GM12878 (cell line): ENCODE measurements around the gene ZER1. TPM values are rescaled to one million over a fixed set of nuclear protein-coding genes. Genes with fewer than 3 reads are reported as not detected.

Source experiments
- ATAC-seq: fragments of 200-7000 bp; cut with Tn5 transposase; 3 replicates; pipeline ENCODE4 v1.9.1; 2020; ENCODE audit warnings: mild to moderate bottlenecking, moderate library complexity
- BruUV-seq: library from RNA; stranded (reverse); fragments of 400-500 nt; replicated peaks from 2 replicates; lab custom pipeline; 2021; lab: Mats Ljungman, UMichigan
- CTCF ChIA-PET: fragments of 300-600 bp; sonication (Branson Sonifier 250); formaldehyde crosslinking; extraction: SDS; loops from one replicate; lab custom pipeline; 2021; ENCODE audit warnings: inconsistent platforms; lab: Yijun Ruan, JAX
- POLR2A ChIA-PET: fragments of 350-600 bp; formaldehyde crosslinking; extraction: SDS; loops from one replicate; lab custom pipeline; 2021; ENCODE audit warnings: inconsistent platforms; lab: Charles Lee
- RAD21 ChIA-PET: fragments of 300-600 bp; sonication (Branson Sonifier 250); formaldehyde crosslinking; loops from one replicate; lab custom pipeline; 2023; ENCODE audit warnings: antibody characterized with exemption; ENCODE audit not compliant: unreplicated experiment; lab: Charles Lee
- SMC1A ChIA-PET: fragments of 300-600 bp; sonication (Branson Sonifier 250); formaldehyde crosslinking; loops from one replicate; lab custom pipeline; 2023; ENCODE audit not compliant: unreplicated experiment, uncharacterized antibody; lab: Charles Lee
- DNase-seq: peaks from one replicate; pipeline ENCODE4 v3.0.0-alpha.2; 2011; ENCODE audit warnings: low read depth, low spot score
- FAIRE-seq: peaks from 3 replicates; lab custom pipeline; 2011; peaks lifted over from hg19 to GRCh38; lab: Jason Lieb, UNC
- H2AFZ ChIP-seq: 2 replicates; pipeline ENCODE4 v1.6.0; 2011; ENCODE audit warnings: low read depth, low read length, control low read depth; ENCODE audit not compliant: control insufficient read depth
- H3K27ac ChIP-seq: 2 replicates; pipeline ENCODE4 v1.5.1; 2011; ENCODE audit warnings: control low read depth; ENCODE audit not compliant: control insufficient read depth, insufficient read depth
- H3K27me3 ChIP-seq, 2 experiments: replicated peaks in 1 of 2; 2 replicates each; pipeline versions ENCODE4 v1.6.0 to v1.6.1; 2011; ENCODE audit warnings: low read length in 1 of 2; ENCODE audit not compliant: control insufficient read depth in 2 of 2, insufficient read depth in 2 of 2
- H3K36me3 ChIP-seq, 2 experiments: 2 replicates each; pipeline ENCODE4 v1.5.1; 2011; ENCODE audit warnings: low read length in 1 of 2; ENCODE audit not compliant: control insufficient read depth in 2 of 2, insufficient read depth in 2 of 2
- H3K4me1 ChIP-seq: 2 replicates; pipeline ENCODE4 v1.6.1; 2011; ENCODE audit warnings: mild to moderate bottlenecking, low read length, moderate library complexity, mixed read lengths; ENCODE audit not compliant: control insufficient read depth, insufficient read depth
- H3K4me2 ChIP-seq: 2 replicates; pipeline ENCODE4 v1.6.0; 2011; ENCODE audit warnings: control low read depth; ENCODE audit not compliant: control insufficient read depth, insufficient read depth
- H3K4me3 ChIP-seq: fragments of 200-600 bp; sonication (generic); 2 replicates; pipeline ENCODE4 v1.5.1; 2016
- H3K79me2 ChIP-seq: 2 replicates; pipeline ENCODE4 v1.6.0; 2011; ENCODE audit warnings: low read length; ENCODE audit not compliant: control insufficient read depth, insufficient read depth
- H3K9ac ChIP-seq: 2 replicates; pipeline ENCODE4 v1.8.0; 2011; ENCODE audit warnings: low read length, control low read depth, mixed read lengths; ENCODE audit not compliant: control insufficient read depth, insufficient read depth
- H3K9me3 ChIP-seq: replicated peaks from 3 replicates; pipeline ENCODE4 v1.5.1; 2011; ENCODE audit warnings: mild to moderate bottlenecking, low read length; ENCODE audit not compliant: control insufficient read depth, insufficient read depth
- H4K20me1 ChIP-seq: 2 replicates; pipeline ENCODE4 v1.6.0; 2011; ENCODE audit not compliant: control insufficient read depth, insufficient read depth
- ATF2 ChIP-seq: IDR thresholded peaks from 2 replicates; pipeline ENCODE4 v1.6.1; 2012; ENCODE audit warnings: low read length, inconsistent platforms
- ATF3 ChIP-seq: IDR thresholded peaks from 2 replicates; pipeline ENCODE4 v1.6.1; 2011; ENCODE audit warnings: low read depth, mild to moderate bottlenecking, low read length, moderate library complexity, borderline replicate concordance; ENCODE audit errors: extremely low read depth
- RBBP5 ChIP-seq: fragments of 200-600 bp; sonication (generic); conservative IDR thresholded peaks from 2 replicates; pipeline ENCODE4 v1.6.1; 2016
- RELB ChIP-seq: fragments of 450-650 bp; IDR thresholded peaks from 2 replicates; pipeline ENCODE4 v1.6.1; 2017; ENCODE audit warnings: low read depth, mild to moderate bottlenecking, moderate library complexity
- SP1 ChIP-seq: IDR thresholded peaks from one replicate; pipeline ENCODE4 v1.6.1; 2011; ENCODE audit warnings: low read depth, low read length
- SUZ12 ChIP-seq: fragments of 200-600 bp; sonication (generic); IDR thresholded peaks from one replicate; pipeline ENCODE4 v1.6.1; 2018; ENCODE audit warnings: antibody characterized with exemption, mild to moderate bottlenecking; ENCODE audit not compliant: unreplicated experiment
- TAF1 ChIP-seq: IDR thresholded peaks from 2 replicates; pipeline ENCODE4 v1.6.1; 2011; ENCODE audit warnings: mild to moderate bottlenecking, low read depth, low read length, borderline replicate concordance
- ZBTB4 ChIP-seq: fragments of 450-650 bp; formaldehyde crosslinking; IDR thresholded peaks from 2 replicates; pipeline ENCODE4 v1.4.0; 2022; ENCODE audit warnings: mild to moderate bottlenecking, moderate library complexity
- ZNF592 ChIP-seq: fragments of 450-650 bp; IDR thresholded peaks from 2 replicates; pipeline ENCODE4 v1.6.1; 2017; ENCODE audit warnings: mild to moderate bottlenecking, moderate library complexity
- ZZZ3 ChIP-seq: IDR thresholded peaks from 2 replicates; pipeline ENCODE4 v1.6.1; 2011; ENCODE audit warnings: low read depth; ENCODE audit not compliant: control insufficient read depth, insufficient read length
- WGBS: methylation state at CpG from one replicate; pipeline ENCODE4 v1.1.6; 2016; ENCODE audit warnings: low lambda C conversion rate; ENCODE audit not compliant: insufficient replicate concordance, insufficient coverage; ENCODE audit errors: missing lambda C conversion rate; 5-methylcytosine and 5-hydroxymethylcytosine counted together
- in situ Hi-C: fragments of 300-500 bp; cut with MboI; formaldehyde crosslinking; loops from 9 replicates; pipeline ENCODE4 v1.14.3; 2018; ENCODE audit warnings: mixed read lengths
- intact Hi-C: fragments of 100-400 bp; cut with micrococcal nuclease; formaldehyde crosslinking; loops from one replicate; pipeline ENCODE4 v1.14.2; 2022; ENCODE audit not compliant: unreplicated experiment
- polyA plus RNA-seq, 11 experiments: library from polyadenylated mRNA; depleted of rRNA in 4 of 11; unstranded in 6 of 11; stranded (reverse) in 5 of 11; fragments of >200 nt; fragmentation: Nextera tagmentation in 4 of 11; fragmentation: Illumina TruSeq in 1 of 11; extraction: Ambion mirVana in 4 of 11; extraction: Trizol in 1 of 11; gene quantifications; 1 replicate in 1 of 11; 2 replicates in 10 of 11; pipeline versions ENCODE4 v1.2.1 to v1.2.3, GENCODE V29; 2011 to 2016; ENCODE audit warnings: inconsistent platforms in 2 of 11, missing spikeins in 2 of 11, low read depth in 1 of 11
- total RNA-seq, 4 experiments: library from RNA; depleted of rRNA in 3 of 4; stranded (reverse); fragments of >200 nt in 3 of 4; fragmentation: Illumina TruSeq in 1 of 4; extraction: Trizol in 1 of 4; gene quantifications; 2 replicates each; pipeline versions ENCODE4 v1.2.1 to v1.2.3, GENCODE V29; 2013 to 2021

The ZER1 gene
- total and polyA plus RNA-seq, 10 of the 15 experiments (the other 5 are each of a cell fraction or from before 2014, with no cell fraction given), result 0.32 to 16.9 (median 7.9) TPM

- H2AFZ ChIP-seq, result no peak overlapping the region
- no peaks in the 10 kb centered on the region; the same call in 1 of the 2 replicates for H3K4me1 ChIP-seq
- FAIRE-seq (no peak), ATAC-seq (no peak), DNase-seq (no peak)
- no peak overlapping the region for H3K9ac ChIP-seq
- H3K79me2 ChIP-seq, result no peaks in the 10 kb centered on the region; the same call in 1 of the 2 replicates
- no peak overlapping the region for H3K4me3 ChIP-seq
- ChIA-PET POLR2A (interaction anchor here (0.6 to 1.5 kb wide), 2 partner anchors 33 to 88 kb away, joined by 3 to 4 read pairs; no protein-coding TSS in a partner anchor), CTCF (interaction anchor here (0.7 to 2.6 kb wide), 5 partner anchors 8 to 196 kb away, joined by 3 to 10 read pairs (median 6); partner anchors contain the start of genes ENDOG, PKN3 and ZDHHC12), RAD21 (interaction anchor here (2.7 kb wide), 1 partner anchor 86 kb away, joined by 8 read pairs; the partner anchor contains the start of gene ENDOG), SMC1A (interaction anchor here (0.9 kb wide), 1 partner anchor 38 kb away, joined by 3 read pairs; no protein-coding TSS in a partner anchor)
- no peak for TF ChIP-seq ZBTB4
- TF ChIP-seq ATF3, result no peak
- no peak for TF ChIP-seq SUZ12
- TF ChIP-seq RELB, result no peak
- no peak for TF ChIP-seq ZZZ3
- no peak for TF ChIP-seq TAF1
- no peak for TF ChIP-seq ZNF592
- TF ChIP-seq RBBP5, result no peak
- no peak for TF ChIP-seq ATF2
- TF ChIP-seq SP1, result no peak
- no peak overlapping the region for H3K4me2 ChIP-seq
- BruUV-seq, result no TSS peak
- no peak overlapping the region for H3K27ac ChIP-seq
- H3K9me3 ChIP-seq, result no peaks in the 10 kb centered on the region
- H3K36me3 ChIP-seq, result no peaks in the 10 kb centered on the region; a peak in 3 of 4 replicates
- in situ Hi-C loops (no loop called here), intact Hi-C loops (no loop called here)
- no peaks in the 10 kb centered on the region for H3K27me3 ChIP-seq
- H4K20me1 ChIP-seq, result no peaks in the 10 kb centered on the region
- WGBS, result 92% methylated on average over 13 of the region's 13 CpGs
These were observed 39.2 kb downstream of the ZER1 start for GRCh38 chr9:128732576-128732975.
